ENCODE measurements around the gene C12orf42.

- no peak for TF ChIP-seq ZNF274 (IDR thresholded peaks at IDR 0.05; ENCODE audit: low read depth, low read length)
- TF ChIP-seq SUZ12 (IDR thresholded peaks at IDR 0.05; ENCODE audit: extremely low read depth, insufficient read depth, insufficient read length): no peak
- no peak for TF ChIP-seq YY1 (IDR thresholded peaks at IDR 0.05; ENCODE audit: insufficient read depth, insufficient read length)
Measured at GRCh38 chr12:103333676-103334075, 162.1 kb downstream of the C12orf42 start.
